GM19372 (cell line): ENCODE results near the gene THRSP.
"Not testable (repeated sequence)": the region's sequence is repeated elsewhere in the genome, so short reads cannot be mapped to it uniquely, and the experiment has no call there.

Experiments used
- ATAC-seq: cut with Tn5 transposase; IDR thresholded peaks from one replicate; pipeline ENCODE4 v1.9.1; 2021; ENCODE audit warnings: mild to moderate bottlenecking, low read depth, moderate library complexity; ENCODE audit not compliant: unreplicated experiment

THRSP gene

GRCh38 chr11:78038697-78039313 lies 24.9 kb upstream of the THRSP start:
- no peak for ATAC-seq

DNA sequence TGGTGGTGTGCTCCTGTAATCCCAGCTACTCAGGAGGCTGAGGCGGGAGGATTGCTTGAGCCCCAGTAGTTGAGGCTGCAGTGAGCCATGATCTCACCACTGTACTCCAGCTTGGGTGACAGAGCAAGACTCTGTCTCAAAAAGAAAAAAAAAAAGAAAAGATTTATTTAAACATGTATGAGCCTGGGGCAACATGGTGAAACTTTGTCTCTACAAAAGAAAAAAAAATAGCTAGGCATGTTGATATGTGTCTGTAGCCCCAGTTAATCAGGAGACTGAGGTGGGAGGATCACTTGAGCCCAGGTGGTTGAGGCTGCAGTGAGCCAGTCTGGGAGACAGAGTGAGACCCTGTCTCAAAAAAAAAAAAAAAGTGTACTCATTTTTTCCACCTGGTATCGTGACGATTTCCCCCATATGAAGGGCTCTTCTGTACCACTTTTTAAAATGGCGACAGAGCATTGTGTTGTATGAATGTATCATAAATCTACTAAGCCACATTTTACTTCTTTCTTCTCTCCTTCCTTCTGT lies 24.2 kb upstream of the THRSP start:
- ATAC-seq, result peak; percentile 12

GRCh38 chr11:78039919-78040671 lies 23.6 kb upstream of the THRSP start:
- ATAC-seq, result peak; percentile 67

GRCh38 chr11:78040691-78041379 lies 22.8 kb upstream of the THRSP start:
- no peak for ATAC-seq

GRCh38 chr11:78041380-78041719 lies 22.3 kb upstream of the THRSP start:
- not testable (repeated sequence) for ATAC-seq

GRCh38 chr11:78041843-78042440 lies 21.7 kb upstream of the THRSP start:
- ATAC-seq, result no peak

GRCh38 chr11:78044706-78045105 lies 19.0 kb upstream of the THRSP start:
- no peak for ATAC-seq

GRCh38 chr11:78045851-78046485 lies 17.7 kb upstream of the THRSP start:
- ATAC-seq, result no peak

DNA sequence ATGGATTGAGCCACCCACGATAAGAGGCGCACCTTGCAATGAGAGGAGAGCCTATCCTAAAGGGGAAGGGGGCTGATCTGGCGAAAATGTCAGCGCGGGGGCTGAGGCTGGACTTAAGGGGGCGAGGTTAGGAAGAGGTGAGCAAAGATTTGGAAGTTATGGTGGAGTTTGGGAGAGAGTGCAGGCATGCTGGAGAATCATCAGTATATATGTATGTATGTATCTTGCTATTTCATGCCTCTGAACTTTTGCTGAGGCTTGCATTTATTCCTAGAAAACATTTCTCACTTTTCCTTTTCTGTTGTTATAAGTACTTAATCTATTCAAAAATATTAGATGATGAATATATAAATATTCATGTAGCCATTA lies 17.2 kb upstream of the THRSP start:
- no peak for ATAC-seq

GRCh38 chr11:78048561-78048960 lies 15.1 kb upstream of the THRSP start:
- ATAC-seq, result no peak

DNA sequence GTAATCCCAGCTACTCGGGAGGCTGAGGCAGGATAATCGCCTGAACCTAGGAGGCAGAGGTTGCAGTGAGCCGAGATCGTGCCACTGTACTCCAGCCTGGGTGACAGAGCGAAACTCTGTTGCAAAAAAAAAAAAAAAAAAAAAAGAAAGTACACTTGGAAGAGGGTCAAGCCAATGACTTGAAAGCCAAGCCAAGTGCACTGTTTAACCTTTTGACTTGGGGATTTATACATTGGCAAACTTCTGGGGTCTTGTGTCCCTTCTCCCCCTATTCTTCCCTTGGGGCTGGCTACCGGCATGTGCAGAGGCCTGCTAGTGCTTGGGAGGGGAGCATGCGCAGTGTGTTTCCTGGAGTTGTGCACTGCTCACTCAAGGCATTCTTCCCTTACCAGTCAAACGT lies 14.3 kb upstream of the THRSP start:
- ATAC-seq, result no peak

GRCh38 chr11:78050964-78051831 lies 12.5 kb upstream of the THRSP start:
- no peak for ATAC-seq

DNA sequence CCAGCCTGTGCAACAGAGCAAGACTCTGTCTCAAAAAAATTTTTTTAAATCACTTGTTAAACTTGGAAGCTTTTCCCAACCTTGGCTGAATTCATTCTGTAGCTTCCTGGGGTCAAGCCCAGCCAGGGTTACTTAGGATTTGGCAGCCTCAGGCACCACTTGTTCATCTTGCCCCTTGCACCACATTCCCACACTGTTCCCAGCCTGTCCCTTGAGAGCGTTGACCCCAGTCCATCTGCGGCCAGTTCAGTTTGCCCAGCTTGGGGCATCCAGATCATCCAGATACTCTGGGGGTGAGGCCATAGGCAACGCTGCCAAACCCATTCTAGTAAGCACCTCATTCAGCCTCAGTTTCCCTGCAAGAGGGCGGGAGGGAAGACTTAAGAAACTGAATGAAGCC lies 8.7 kb upstream of the THRSP start:
- no peak for ATAC-seq

DNA sequence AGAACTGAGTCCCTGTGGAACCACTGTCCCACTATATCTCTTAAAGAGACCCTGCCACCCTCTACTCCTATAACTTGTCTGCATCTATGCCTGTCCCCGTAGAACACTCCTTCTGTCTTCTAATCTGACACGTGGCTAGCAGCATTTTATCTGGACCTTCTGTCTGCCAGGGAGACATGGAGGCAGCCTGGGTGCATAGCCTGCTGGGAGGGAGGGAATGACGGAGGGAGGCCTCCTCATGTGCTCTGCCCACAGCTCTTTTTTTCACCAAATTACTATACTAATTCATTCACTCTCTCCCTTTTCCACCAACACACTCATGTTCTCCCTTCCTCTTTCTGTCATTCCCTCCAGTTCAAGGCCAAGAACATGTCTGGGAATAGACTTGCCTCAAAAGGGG lies 7.6 kb upstream of the THRSP start:
- ATAC-seq, result no peak

GRCh38 chr11:78057462-78058055 lies 6.1 kb upstream of the THRSP start:
- ATAC-seq, result no peak

GRCh38 chr11:78059749-78060328 lies 3.8 kb upstream of the THRSP start:
- not testable (repeated sequence) for ATAC-seq

GRCh38 chr11:78060533-78060932 lies 3.1 kb upstream of the THRSP start:
- no peak for ATAC-seq

DNA sequence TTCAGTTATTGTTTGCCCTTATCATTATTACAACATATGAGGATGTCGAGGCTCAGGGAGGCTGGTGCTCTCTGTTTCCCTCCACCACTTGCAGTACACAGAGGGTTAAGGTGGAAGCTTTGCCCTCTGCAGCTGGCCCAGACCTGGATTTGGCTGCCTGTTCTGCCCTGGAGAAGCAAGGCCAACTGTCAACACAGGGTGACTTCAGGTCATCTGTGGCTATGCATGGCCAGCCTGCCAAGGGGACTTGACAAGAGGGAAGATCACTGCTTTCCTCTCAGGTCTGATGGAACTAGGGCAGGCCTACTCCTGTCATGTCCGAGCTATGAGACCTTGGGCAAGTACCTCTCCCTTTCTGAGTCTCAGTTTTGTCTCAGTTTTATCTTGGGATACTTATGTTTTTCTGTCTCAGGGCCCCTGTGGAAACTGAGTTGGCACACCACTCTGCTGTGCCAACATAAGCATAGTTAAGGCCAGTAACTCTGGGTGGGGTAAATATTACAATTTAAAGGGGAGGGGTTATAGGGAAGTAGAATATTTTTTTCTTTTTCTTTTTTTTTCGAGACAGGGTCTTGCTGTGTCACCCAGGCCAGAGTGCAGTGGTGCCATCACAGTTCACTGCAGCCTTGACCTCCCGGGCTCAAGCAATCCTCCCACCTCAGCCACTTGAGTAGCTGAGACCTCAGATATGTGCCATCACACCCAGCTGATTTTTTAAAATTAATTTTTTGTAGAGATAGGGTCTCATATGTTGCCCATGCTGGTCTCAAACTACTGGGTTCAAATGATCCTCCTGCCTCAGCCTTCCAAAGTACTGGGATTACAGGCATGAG lies 2.4 kb upstream of the THRSP start:
- ATAC-seq, result no peak
